Breast epithelium (tissue), 3 donors: ENCODE results near the gene JSRP1.

Experiments used
- CTCF ChIP-seq, 3 donors: fragments of 450-650 bp; IDR thresholded peaks; one replicate each; pipeline ENCODE4 v1.5.1; 2016 to 2017; ENCODE audit warnings: antibody characterized with exemption in 3 of 3, mild to moderate bottlenecking in 3 of 3, moderate library complexity in 3 of 3
- POLR2A ChIP-seq: fragments of 450-650 bp; IDR thresholded peaks from one replicate; pipeline ENCODE4 v1.6.1; 2016; ENCODE audit warnings: antibody characterized with exemption, mild to moderate bottlenecking, moderate library complexity
- POLR2AphosphoS5 ChIP-seq, 3 donors: sonication (generic); formaldehyde crosslinking; IDR thresholded peaks; one replicate each; pipeline ENCODE4 v1.6.1; 2017; ENCODE audit warnings: antibody characterized with exemption in 3 of 3

GRCh38 chr19:2244125-2244411 is 12.1 kb downstream of the JSRP1 start:
- TF ChIP-seq CTCF (IDR thresholded peaks at IDR 0.05) (no peak), POLR2A (no peak), POLR2AphosphoS5 (IDR thresholded peaks at IDR 0.05) (no peak)
